ENCODE data around the gene ATG9B.

Gene ATG9B

DNA sequence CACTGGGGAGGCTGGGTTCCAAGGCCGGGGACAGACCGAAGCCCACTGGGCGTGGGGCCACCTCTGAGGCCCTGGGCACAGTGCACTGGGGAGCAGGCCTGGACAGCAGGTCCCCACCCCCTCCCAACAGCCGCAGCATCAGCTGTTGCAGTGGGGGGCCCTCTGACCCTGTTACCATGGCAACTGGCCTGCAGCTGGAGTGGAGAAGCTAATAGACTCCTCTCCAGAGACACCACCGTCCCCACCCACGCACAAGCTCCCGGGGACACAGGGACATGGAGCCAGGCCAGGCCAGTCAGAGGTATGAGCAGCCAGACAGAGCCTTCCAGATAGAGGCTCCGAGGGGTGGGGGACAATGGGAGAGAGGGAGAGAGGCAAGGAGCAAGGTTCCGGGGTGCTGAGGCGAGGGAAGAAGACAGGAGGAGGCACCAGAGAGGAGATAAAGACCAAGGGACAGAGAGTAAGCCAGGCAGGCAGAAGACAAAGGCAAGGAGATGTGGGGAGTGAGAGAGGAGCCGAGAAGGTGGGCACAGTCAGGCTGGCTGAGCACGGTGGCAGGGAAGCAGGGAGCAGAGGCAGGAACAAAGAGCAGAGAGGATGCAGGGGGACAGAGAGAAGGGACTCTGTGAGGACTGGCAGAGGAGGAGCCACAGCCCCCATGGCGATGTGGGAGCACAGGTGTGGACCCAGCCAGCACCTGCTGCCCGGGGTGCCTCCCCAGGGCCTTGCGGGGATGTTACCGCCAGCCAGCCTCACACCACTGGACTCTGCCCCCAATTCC is 52.9 kb downstream of the ATG9B start:
- H3K4me3 ChIP-seq (replicated peaks in 1 of 2; ENCODE audit: low read depth in 2 of 2, low read length in 2 of 2) = no peak overlapping the region
- no peak for DNase-seq (ENCODE audit: low read depth in 2 of 2)
- no peak for TF ChIP-seq CTCF (IDR thresholded peaks at IDR 0.05; ENCODE audit: low read depth, low read length)

- no peak for DNase-seq (ENCODE audit: low read depth in 2 of 2)
- no peak for TF ChIP-seq CTCF (IDR thresholded peaks at IDR 0.05; ENCODE audit: low read depth, low read length)
- no peak overlapping the region for H3K4me3 ChIP-seq (replicated peaks in 1 of 2; ENCODE audit: low read depth in 2 of 2, low read length in 2 of 2)
Observed at GRCh38 chr7:150970424-150970823, 53.9 kb downstream of the ATG9B start.

DNA sequence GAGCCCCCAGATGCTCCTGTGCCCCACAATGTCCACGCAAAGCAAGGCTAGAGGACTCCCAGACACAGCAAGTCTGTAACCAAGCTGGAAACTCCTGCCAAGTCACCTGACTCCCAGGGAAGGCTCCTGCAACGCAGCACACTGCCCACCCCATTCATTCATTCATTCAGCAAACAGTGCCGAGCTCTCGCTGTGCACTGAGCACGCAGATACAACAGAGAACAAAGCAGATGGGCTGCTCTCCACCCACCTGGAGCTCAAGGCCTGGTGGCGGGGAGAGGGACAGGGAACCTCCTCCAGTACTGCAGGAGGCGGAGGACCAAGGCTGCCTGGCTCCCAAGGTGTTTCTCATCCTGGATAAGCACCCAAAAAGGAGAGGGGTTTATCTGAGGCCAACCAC is 54.8 kb downstream of the ATG9B start:
- no peak for TF ChIP-seq CTCF (IDR thresholded peaks at IDR 0.05; ENCODE audit: low read depth, low read length)
- DNase-seq (ENCODE audit: low read depth in 2 of 2) = no peak
- H3K4me3 ChIP-seq (replicated peaks in 1 of 2; ENCODE audit: low read depth in 2 of 2, low read length in 2 of 2) = no peak overlapping the region

DNA sequence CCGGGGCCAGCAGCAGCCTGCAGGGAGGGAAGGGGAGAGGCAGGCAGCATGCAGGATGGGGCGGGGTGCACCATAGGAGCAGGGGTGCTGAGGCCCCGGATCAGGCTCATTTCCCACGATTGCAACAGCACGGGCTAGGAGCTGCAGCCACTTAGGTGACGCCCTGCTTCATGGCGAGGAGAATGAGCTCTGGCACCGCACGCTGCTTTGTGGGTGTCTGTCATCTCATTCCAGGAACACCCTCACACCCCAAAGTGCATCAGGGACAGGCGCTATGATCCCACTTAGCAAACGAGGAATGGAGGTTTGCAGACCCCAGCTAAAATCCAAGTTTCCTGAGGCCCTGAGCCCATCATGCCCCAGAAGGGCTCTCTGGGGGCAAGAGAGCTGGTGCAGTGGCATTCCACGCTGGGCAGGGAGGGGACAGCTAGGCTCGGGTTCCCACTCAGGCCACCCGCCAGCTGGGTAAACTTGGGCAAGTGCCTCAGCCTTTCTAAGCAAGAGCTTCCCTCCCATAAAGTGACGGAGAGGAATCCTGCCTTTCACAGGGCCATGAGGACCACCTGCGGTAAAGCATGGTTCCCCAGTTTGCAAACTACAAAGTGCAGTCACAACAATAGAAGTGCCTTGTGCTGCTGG is 55.4 kb downstream of the ATG9B start:
- TF ChIP-seq CTCF (IDR thresholded peaks at IDR 0.05; ENCODE audit: low read depth, low read length) = no peak
- no peak for DNase-seq (ENCODE audit: low read depth in 2 of 2)
- H3K4me3 ChIP-seq (replicated peaks in 1 of 2; ENCODE audit: low read depth in 2 of 2, low read length in 2 of 2) = no peak overlapping the region

- H3K4me3 ChIP-seq (replicated peaks in 1 of 2; ENCODE audit: low read depth in 2 of 2, low read length in 2 of 2) = no peak overlapping the region
- no peak for DNase-seq (ENCODE audit: low read depth in 2 of 2)
- TF ChIP-seq CTCF (IDR thresholded peaks at IDR 0.05; ENCODE audit: low read depth, low read length) = no peak
Observed at GRCh38 chr7:150968056-150968733, 56.1 kb downstream of the ATG9B start.

DNA sequence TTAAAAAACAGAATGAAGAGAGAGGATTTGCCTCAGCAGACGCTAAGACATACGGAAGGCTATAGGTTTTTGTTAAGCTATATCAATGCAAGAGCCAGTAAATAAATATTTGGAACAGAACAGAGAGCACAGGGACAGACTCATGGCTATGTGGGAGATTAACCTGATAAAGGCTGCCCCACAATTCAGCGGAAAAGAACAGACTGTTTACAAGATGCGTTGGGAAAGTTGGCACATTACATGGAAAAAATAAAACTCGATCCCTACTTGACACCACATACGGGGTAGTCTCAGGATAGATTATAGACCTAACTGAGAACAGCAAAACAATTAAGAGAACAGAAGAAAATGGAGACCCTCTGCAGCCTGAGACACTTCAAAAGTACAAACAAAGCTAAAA is 56.9 kb downstream of the ATG9B start:
- TF ChIP-seq CTCF (IDR thresholded peaks at IDR 0.05; ENCODE audit: low read depth, low read length) = no peak
- DNase-seq (ENCODE audit: low read depth in 2 of 2) = no peak
- H3K4me3 ChIP-seq (replicated peaks in 1 of 2; ENCODE audit: low read depth in 2 of 2, low read length in 2 of 2) = no peak overlapping the region
